Spinal cord (tissue), 10 donors: ENCODE measurements around the gene REN. TPM values are rescaled to one million over a fixed set of nuclear protein-coding genes. Genes with fewer than 3 reads are reported as not detected.
A peak's percentile ranks its signal among the peaks of the same experiment; 100 is the strongest.

Experiments used
- DNase-seq, 6 donors: peaks; one replicate each; pipeline versions ENCODE4 v3.0.0 to v3.0.0-alpha.2; 2013 to 2015; ENCODE audit warnings: low spot score in 6 of 6, low read depth in 4 of 6
- H3K27ac ChIP-seq: one replicate; pipeline ENCODE4 v1.5.1; 2013; ENCODE audit warnings: low read depth, low read length, control low read depth
- H3K27me3 ChIP-seq: one replicate; pipeline ENCODE4 v1.6.1; 2013; ENCODE audit warnings: low read length; ENCODE audit not compliant: control insufficient read depth, insufficient read depth
- H3K36me3 ChIP-seq: one replicate; pipeline ENCODE4 v1.6.1; 2013; ENCODE audit warnings: low read length; ENCODE audit not compliant: control insufficient read depth, insufficient read depth
- H3K4me1 ChIP-seq: one replicate; pipeline ENCODE4 v1.6.1; 2013; ENCODE audit warnings: low read length; ENCODE audit not compliant: control insufficient read depth, insufficient read depth
- H3K4me3 ChIP-seq: one replicate; pipeline ENCODE4 v1.5.1; 2013; ENCODE audit warnings: low read depth, low read length, control low read depth
- H3K9me3 ChIP-seq: one replicate; pipeline ENCODE4 v1.6.1; 2013; ENCODE audit warnings: low read length; ENCODE audit not compliant: control insufficient read depth, insufficient read depth
- WGBS: methylation state at CpG from one replicate; pipeline ENCODE4 v1.1.5; 2013; ENCODE audit warnings: missing lambda C conversion rate; ENCODE audit not compliant: insufficient coverage; 5-methylcytosine and 5-hydroxymethylcytosine counted together
- long read RNA-seq, 4 donors: transcript quantifications; one replicate each; lab custom pipeline, GENCODE V29; 2026
- polyA plus RNA-seq, 2 donors: library from polyadenylated mRNA; unstranded; fragments of 120-200 nt; gene quantifications; one replicate each; pipeline ENCODE4 v1.2.1, GENCODE V29; 2013; ENCODE audit not compliant: insufficient read length in 2 of 2
- total RNA-seq, 2 donors: library from RNA; depleted of rRNA in 1 of 2; stranded (reverse); fragments of 120-200 nt in 1 of 2; fragments of >200 nt in 1 of 2; gene quantifications; one replicate each; pipeline versions ENCODE4 v1.2.3 to v1.2.4, GENCODE V29; 2013 to 2014
- donor health status: healthy.

REN gene
- not detected for total RNA-seq
- under 1 TPM; 0.17 to 0.39 TPM for polyA plus RNA-seq
- long read RNA-seq, donor 1: 0 reads
- long read RNA-seq, donor 2: 0 reads
- long read RNA-seq, donor 3: 0 reads
- long read RNA-seq, donor 4: 0 reads

DNA sequence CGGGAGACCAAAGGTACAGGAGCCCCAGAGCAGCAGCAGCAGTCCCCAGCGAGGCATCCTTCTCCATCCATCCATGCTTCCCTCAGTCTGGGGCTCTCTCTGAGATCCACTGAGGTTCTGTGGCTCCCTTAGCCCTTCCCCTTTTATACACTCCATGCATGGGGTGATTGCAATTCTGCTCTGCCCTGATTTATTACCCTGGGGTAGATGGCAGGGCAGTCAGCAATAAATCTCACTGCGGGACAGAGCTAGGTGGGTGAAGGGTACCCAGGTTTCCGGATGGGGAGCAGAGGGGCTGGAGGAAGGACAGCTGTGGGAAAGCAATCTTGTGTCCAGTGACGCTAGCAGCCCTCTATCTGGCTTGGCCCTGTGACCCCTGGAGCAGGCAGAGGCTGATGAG is at the start of gene REN:
Gene REN, minus strand, starts transcription at position 119 of the 400 bp plus-strand sequence. Its CDS starts 44 bp downstream, at position 75.
- Histone ChIP-seq H3K9me3 (peaks cover 2% of the 10 kb centered on the region), H3K27me3 (no peaks in the 10 kb centered on the region), H3K4me3 (no peak within 1 kb of the TSS), H3K27ac (no peak within 1 kb of the TSS), H3K4me1 (no peaks in the 10 kb centered on the region), H3K36me3 (no peaks in the 10 kb centered on the region)
- 75% methylated on average over 4 of the region's 5 CpGs for WGBS
- DNase-seq: no peak

DNA sequence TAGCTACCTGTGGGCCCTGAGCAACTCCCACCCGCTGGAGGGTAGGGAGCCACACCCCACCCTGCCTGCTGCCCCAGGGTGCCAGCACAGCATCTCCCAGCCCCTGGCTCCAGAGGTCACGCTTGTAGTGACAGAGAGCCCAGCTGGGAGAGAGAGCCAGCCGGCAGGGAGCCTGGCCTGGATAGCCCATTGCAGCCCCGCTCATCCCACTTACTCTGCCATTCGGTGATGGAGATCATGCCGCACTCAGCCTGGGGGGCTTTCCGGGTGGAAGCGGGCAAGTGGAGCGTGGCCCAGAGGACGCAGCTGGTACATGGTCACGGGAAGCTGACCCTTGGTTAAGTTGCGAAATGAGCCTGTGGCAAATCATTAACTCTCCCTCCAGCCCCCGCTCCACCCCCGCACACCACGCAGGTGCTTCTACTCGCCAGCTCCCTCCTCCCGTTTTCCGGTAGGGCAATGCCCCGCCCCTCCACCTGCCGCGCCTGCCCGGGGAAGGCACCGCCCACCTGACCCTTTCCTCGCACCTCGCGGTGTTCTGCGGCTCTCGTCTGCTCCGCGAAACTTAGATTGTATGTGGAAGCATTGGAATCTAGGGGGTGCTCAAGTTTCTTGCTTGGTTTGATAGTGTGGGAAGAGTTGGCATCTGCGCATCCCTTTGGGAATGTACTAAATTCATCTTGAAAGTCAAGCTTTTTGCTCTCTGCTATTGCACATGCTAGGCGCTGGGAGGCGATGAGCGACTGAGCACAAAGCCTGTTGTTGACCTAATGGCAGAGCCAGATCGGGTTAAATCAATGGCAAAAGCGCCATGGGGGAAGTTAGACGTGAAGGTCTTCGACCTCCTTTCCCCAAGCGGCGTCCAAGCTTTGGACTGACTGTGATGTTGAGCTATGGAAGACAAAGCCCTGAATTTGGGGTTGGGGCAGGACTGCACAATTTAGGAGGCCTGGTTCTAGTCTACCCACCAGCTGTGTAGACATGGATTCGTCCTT is 47.8 kb upstream of the REN start, which contains the start of gene GOLT1A:
Gene GOLT1A, minus strand, starts transcription at position 321 of the 995 bp plus-strand sequence. Its CDS starts 82 bp downstream, at position 239.
- H3K36me3 ChIP-seq: no peaks in the 10 kb centered on the region
- peak within 1 kb of the TSS; percentile 20 for H3K4me3 ChIP-seq
- no peak within 1 kb of the TSS for H3K27ac ChIP-seq
- peaks cover 20% of the 10 kb centered on the region for H3K4me1 ChIP-seq
- peaks cover 3% of the 10 kb centered on the region for H3K27me3 ChIP-seq
- 4% methylated on average over 41 of the region's 41 CpGs for WGBS
- no peaks in the 10 kb centered on the region for H3K9me3 ChIP-seq
- DNase-seq: peak; percentile 47 to 95 (median 58)

DNA sequence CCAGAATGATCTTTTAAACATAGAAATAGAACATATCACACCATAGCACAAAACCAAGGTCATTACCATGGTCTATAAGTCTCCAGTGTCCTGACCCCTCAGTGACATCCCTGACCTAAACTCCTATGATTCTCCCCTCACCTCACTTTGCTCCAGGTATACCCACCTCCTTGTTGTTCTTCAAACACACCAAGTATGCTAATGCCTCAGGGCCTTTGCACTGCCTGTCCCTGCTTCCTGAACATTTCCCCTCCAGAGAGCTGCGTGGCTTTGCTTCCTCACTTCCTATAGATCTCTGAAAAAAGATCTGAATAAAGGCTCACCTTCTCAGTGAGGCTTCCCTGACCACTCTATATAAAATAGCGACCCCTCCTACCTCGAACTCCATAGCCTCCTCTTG is 46.6 kb upstream of the REN start:
- Histone ChIP-seq H3K4me1 (peaks cover 19% of the 10 kb centered on the region), H3K27ac (no peak overlapping the region), H3K9me3 (no peaks in the 10 kb centered on the region), H3K4me3 (no peak overlapping the region), H3K36me3 (no peaks in the 10 kb centered on the region), H3K27me3 (peaks cover 3% of the 10 kb centered on the region)
- WGBS: 100% methylated on average over 1 of the region's 3 CpGs
- DNase-seq: no peak

DNA sequence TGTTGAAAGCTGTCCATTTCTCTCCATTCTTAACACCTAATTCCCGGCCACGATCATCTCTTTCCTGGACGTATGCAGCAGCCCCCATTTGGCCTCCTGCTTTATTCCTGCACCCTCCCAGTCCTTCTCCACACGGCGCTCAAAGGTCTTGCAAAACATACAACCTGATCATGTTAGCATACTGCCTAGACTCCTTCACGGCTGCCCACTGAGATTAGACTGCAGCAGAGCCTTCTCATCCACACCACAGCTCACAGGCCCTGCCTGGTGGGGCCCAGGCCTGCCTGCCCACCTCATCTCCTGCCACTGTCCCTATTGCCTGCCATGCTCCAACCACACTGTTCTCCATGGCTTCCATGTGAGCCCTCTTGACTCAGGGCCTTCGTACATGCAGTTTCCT is 44.9 kb upstream of the REN start:
- peaks cover 6% of the 10 kb centered on the region for H3K27me3 ChIP-seq
- H3K9me3 ChIP-seq: no peaks in the 10 kb centered on the region
- no peak overlapping the region for H3K27ac ChIP-seq
- H3K4me1 ChIP-seq: peaks cover 19% of the 10 kb centered on the region
- H3K36me3 ChIP-seq: no peaks in the 10 kb centered on the region
- WGBS: 86% methylated on average over 7 of the region's 7 CpGs
- no peak overlapping the region for H3K4me3 ChIP-seq
- DNase-seq: no peak

DNA sequence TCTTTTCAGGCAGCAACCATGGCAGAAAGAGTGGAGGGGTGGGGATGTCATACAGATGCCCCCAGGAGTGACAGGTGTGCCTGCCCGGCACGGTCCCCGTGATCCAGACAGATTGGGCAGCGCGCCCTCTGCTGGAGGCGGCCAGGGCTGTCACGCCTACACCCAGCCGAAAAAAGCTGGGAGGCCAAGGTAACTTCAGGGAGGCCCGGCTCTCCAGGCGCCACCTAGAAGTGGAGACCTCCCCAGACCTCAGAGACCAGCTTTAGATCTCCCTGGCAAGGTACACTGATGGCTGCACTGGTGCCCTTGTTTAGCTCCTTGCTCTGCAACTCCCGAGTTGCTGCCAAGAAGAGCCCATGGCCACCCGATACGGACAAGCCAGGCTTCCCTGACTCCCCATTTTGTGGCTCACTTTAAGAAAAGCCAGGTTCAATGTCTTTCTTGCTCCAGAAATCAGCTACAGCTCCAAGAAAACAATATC is 41.0 kb upstream of the REN start:
- Histone ChIP-seq H3K27ac (no peak overlapping the region), H3K27me3 (peaks cover 8% of the 10 kb centered on the region)
- peak in 2 of 6 donors; percentile 58 to 65 for DNase-seq

DNA sequence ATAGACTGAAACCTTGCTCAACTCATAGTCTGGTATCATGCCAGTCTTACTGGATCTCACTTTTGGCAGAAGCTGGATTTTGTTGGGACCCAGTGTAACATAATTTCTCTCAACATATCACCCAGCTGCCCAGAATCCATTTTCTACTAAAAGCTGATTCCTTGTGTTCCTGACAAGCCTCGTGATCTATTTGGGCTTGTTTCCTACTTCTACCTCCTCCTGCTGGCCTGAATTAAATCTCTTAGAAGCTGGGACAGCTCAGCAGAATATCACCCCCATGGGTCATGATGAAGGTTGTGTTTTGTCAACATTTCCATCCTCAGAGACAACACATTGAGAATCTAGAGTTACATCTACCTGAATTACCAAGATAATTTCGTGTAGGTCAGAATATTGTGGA is 40.0 kb upstream of the REN start:
- WGBS: no CpG with 5 or more reads among the region's 2 CpGs
- Histone ChIP-seq H3K4me3 (no peak overlapping the region), H3K27ac (no peak overlapping the region), H3K36me3 (no peaks in the 10 kb centered on the region), H3K4me1 (peaks cover 5% of the 10 kb centered on the region), H3K27me3 (peaks cover 8% of the 10 kb centered on the region), H3K9me3 (no peaks in the 10 kb centered on the region)
- DNase-seq: peak in 1 of 6 donors; percentile 34

More for the DNA sequence above, 41.0 kb upstream of the REN start:
- H3K9me3 ChIP-seq: no peaks in the 10 kb centered on the region
- no peaks in the 10 kb centered on the region for H3K36me3 ChIP-seq
- no peak overlapping the region for H3K4me3 ChIP-seq
- peaks cover 5% of the 10 kb centered on the region for H3K4me1 ChIP-seq
- WGBS: 15% methylated on average over 13 of the region's 13 CpGs

DNA sequence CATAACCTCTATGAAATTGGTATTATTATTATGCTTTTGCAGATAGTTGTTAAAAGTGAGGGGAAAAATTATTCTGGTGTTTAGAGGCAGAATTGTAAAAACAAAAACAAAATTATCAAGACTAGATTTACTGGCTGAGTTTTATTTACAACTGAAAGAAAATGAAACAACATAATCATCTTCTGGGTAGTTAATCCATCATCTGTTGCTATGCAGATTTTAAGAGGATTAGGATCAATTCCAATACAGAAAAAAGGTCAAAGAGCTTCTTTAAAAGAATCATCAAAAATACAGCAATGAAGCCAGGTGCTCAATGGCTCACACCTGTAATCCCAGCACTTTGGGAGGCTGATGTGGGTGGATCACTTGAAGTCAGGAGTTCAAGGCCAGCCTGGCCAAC is 39.3 kb upstream of the REN start:
- Histone ChIP-seq H3K4me3 (no peak overlapping the region), H3K27ac (no peak overlapping the region), H3K9me3 (no peaks in the 10 kb centered on the region), H3K4me1 (peaks cover 5% of the 10 kb centered on the region), H3K36me3 (no peaks in the 10 kb centered on the region), H3K27me3 (peaks cover 8% of the 10 kb centered on the region)
- DNase-seq: no peak

DNA sequence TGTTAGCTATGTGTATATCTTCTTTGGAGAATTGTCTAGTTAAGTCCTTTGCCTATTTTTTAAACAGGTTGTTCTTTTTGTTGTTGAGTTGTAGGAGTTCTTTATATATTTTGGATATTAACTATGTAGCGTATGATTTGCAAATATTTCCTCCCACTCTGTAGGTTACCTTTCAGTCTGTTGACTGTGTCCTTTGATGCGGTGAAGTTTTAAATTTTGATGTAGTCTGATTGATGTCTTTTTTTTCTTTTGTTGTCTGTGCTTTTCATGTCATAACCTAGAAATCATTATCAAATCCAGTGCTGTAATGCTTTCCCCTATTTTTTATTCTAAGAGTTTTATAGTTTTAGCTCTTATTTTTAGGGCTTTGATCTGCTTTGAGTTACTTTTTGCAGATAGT is 38.8 kb upstream of the REN start:
- no peaks in the 10 kb centered on the region for H3K9me3 ChIP-seq
- DNase-seq: no peak
- no peak overlapping the region for H3K4me3 ChIP-seq
- no peaks in the 10 kb centered on the region for H3K36me3 ChIP-seq
- no peak overlapping the region for H3K27ac ChIP-seq
- peaks cover 8% of the 10 kb centered on the region for H3K27me3 ChIP-seq
- WGBS: no CpG with 5 or more reads among the region's 2 CpGs
- peaks cover 5% of the 10 kb centered on the region for H3K4me1 ChIP-seq

DNA sequence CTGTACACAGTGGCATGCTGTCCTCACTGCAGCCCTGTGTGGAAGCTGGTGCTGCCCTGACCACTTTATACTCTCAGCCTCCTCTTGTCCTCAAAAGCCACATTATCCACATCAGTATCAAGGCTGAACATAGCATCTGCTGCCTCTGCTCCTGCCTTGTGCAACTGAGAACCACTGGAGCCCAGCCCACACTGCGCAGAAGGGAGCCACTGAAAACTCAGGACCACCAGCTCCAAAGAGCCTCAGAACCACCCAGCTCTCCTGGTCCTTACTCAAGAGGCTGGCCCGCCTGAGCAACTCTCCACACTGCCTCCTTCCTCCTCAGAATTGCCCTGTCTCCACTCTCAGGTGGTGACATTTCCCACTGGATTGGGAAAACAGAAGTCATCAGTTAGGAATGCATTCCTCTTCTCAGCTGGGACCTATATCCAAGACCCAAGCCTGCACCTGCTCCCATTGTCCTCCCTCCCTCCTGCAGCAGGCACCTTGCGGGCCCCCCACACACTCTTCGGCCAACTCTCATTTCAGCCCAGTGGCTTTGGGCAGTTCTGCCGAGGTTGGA is 37.1 kb upstream of the REN start:
- WGBS: 88% methylated on average over 4 of the region's 5 CpGs

More for the DNA sequence above, 37.1 kb upstream of the REN start:
- no peak overlapping the region for H3K27ac ChIP-seq
- H3K9me3 ChIP-seq: no peaks in the 10 kb centered on the region
- H3K4me3 ChIP-seq: no peak overlapping the region
- no peak for DNase-seq
- peaks cover 20% of the 10 kb centered on the region for H3K4me1 ChIP-seq
- H3K36me3 ChIP-seq: no peaks in the 10 kb centered on the region
- peaks cover 8% of the 10 kb centered on the region for H3K27me3 ChIP-seq
